Panc1 (cell line): ENCODE data around the gene SPATA24. TPM values are rescaled to one million over a fixed set of nuclear protein-coding genes. Genes with fewer than 3 reads are reported as not detected.

Experiments used
- ATAC-seq: fragments of 200-7000 bp; cut with Tn5 transposase; 2 replicates; pipeline ENCODE4 v1.9.1; 2020; ENCODE audit warnings: mild to moderate bottlenecking, moderate library complexity
- Bru-seq: library from RNA; stranded (reverse); fragments of 400-500 nt; gene quantifications from one replicate; lab custom pipeline; 2021; lab: Mats Ljungman, UMichigan
- BruChase-seq, 2 experiments: library from RNA; stranded (reverse); fragments of 400-500 nt; gene quantifications; one replicate each; lab custom pipeline; 2021; lab: Mats Ljungman, UMichigan
- BruUV-seq: library from RNA; stranded (reverse); fragments of 400-500 nt; replicated peaks from 2 replicates; lab custom pipeline; 2021; lab: Mats Ljungman, UMichigan
- CTCF ChIA-PET: fragments of 300-600 bp; sonication (Branson Sonifier 250); formaldehyde crosslinking; loops from one replicate; lab custom pipeline; 2022; ENCODE audit warnings: antibody characterized with exemption; lab: Charles Lee
- POLR2A ChIA-PET: fragments of 300-600 bp; sonication (Branson Sonifier 250); formaldehyde crosslinking; loops from one replicate; lab custom pipeline; 2022; ENCODE audit warnings: antibody characterized with exemption; lab: Charles Lee
- DNase-seq: peaks from one replicate; pipeline ENCODE4 v3.0.0-alpha.2; 2010; ENCODE audit warnings: low read depth, low spot score
- H3K27ac ChIP-seq: 2 replicates; pipeline ENCODE4 v1.5.1; 2011; ENCODE audit warnings: mild to moderate bottlenecking, low read length, inconsistent platforms
- H3K27me3 ChIP-seq: fragments of 200-500 bp; sonication (Bioruptor generic); 2 replicates; pipeline ENCODE4 v1.6.0; 2014; ENCODE audit warnings: low read length, inconsistent platforms; ENCODE audit not compliant: control insufficient read depth, insufficient read depth
- H3K36me3 ChIP-seq: fragments of 200-500 bp; sonication (Bioruptor generic); 2 replicates; pipeline ENCODE4 v1.5.1; 2014; ENCODE audit warnings: inconsistent platforms, mild to moderate bottlenecking, low read length, moderate library complexity; ENCODE audit not compliant: control insufficient read depth, insufficient read depth
- H3K4me1 ChIP-seq: 2 replicates; pipeline ENCODE4 v1.5.1; 2011; ENCODE audit warnings: inconsistent platforms, mild to moderate bottlenecking, low read length, moderate library complexity; ENCODE audit not compliant: control insufficient read depth, insufficient read depth
- H3K4me3 ChIP-seq, 2 experiments: 2 replicates each; pipeline ENCODE4 v1.5.1; 2011 to 2012; ENCODE audit warnings: low read depth in 2 of 2, low read length in 2 of 2, mild to moderate bottlenecking in 2 of 2, inconsistent platforms in 1 of 2, moderate library complexity in 1 of 2
- H3K9me3 ChIP-seq: fragments of 200-500 bp; sonication (Bioruptor generic); 2 replicates; pipeline ENCODE4 v1.5.1; 2014; ENCODE audit warnings: low read depth, mild to moderate bottlenecking, inconsistent platforms, low read length, moderate library complexity; ENCODE audit not compliant: control insufficient read depth, insufficient read depth
- CTCF ChIP-seq: fragments of 450-650 bp; IDR thresholded peaks from 2 replicates; pipeline ENCODE4 v1.5.1; 2017; ENCODE audit warnings: mild to moderate bottlenecking
- POLR2AphosphoS5 ChIP-seq: IDR thresholded peaks from 2 replicates; pipeline ENCODE4 v1.6.1; 2012; ENCODE audit warnings: mild to moderate bottlenecking, low read depth, low read length, moderate library complexity
- REST ChIP-seq, 2 experiments: IDR thresholded peaks; 2 replicates each; pipeline ENCODE4 v1.6.1; 2011 to 2012; ENCODE audit warnings: low read depth in 2 of 2, control low read depth in 1 of 2, low read length in 1 of 2, mild to moderate bottlenecking in 1 of 2, moderate library complexity in 1 of 2; ENCODE audit not compliant: insufficient read depth in 1 of 2
- SIN3A ChIP-seq: IDR thresholded peaks from 2 replicates; pipeline ENCODE4 v1.6.1; 2012; ENCODE audit warnings: low read depth, mild to moderate bottlenecking, low read length, moderate library complexity, borderline replicate concordance; ENCODE audit not compliant: insufficient read depth
- TCF7L2 ChIP-seq: IDR thresholded peaks from 2 replicates; pipeline ENCODE4 v1.6.1; 2011; ENCODE audit warnings: mild to moderate bottlenecking, low read depth, low read length, inconsistent platforms
- in situ Hi-C: cut with HindIII; loops from 2 replicates; pipeline ENCODE4 v1.10.0; 2016; ENCODE audit warnings: low sequenced_read_pairs, low pct_unique_long_range_greater_than_20kb
- intact Hi-C: fragments of 100-400 bp; cut with micrococcal nuclease; formaldehyde crosslinking; loops from one replicate; pipeline ENCODE4 v1.10.0; 2022; ENCODE audit not compliant: unreplicated experiment
- long read RNA-seq: library from polyadenylated mRNA; unstranded; transcript quantifications from one replicate; pipeline ENCODE4 v2.0.0, GENCODE V29; 2021; ENCODE audit not compliant: unreplicated experiment
- polyA plus RNA-seq: library from polyadenylated mRNA; unstranded; fragments of >200 nt; gene quantifications from one replicate; pipeline ENCODE4 v1.2.1, GENCODE V29; 2012; ENCODE audit warnings: missing spikeins; ENCODE audit not compliant: insufficient read length
- total RNA-seq: library from RNA; stranded (reverse); gene quantifications from one replicate; pipeline ENCODE4 v1.2.1, GENCODE V29; 2021; ENCODE audit not compliant: unreplicated experiment

Gene SPATA24
- total RNA-seq (5.5 TPM), Bru-seq, nascent RNA (percentile 58 among the genes with signal in this experiment), BruChase-seq, experiment 1, labeled RNA remaining after a 2-hour chase (percentile 57 among the genes with signal in this experiment), BruChase-seq, experiment 2, labeled RNA remaining after a 6-hour chase (percentile 60 among the genes with signal in this experiment)
- polyA plus RNA-seq = 4.0 TPM
- long read RNA-seq, partial matches to known transcripts = 0 of 2 reads
- long read RNA-seq, other reads (novel, unspliced or antisense) = 0 of 2 reads

- TF ChIP-seq CTCF = no peak
- TF ChIP-seq TCF7L2 = no peak
- TF ChIP-seq POLR2AphosphoS5 = peak; percentile 47; the same call in 1 of the 2 replicates
- TF ChIP-seq SIN3A = peak; percentile 63; the same call in 1 of the 2 replicates
- 0 out of 4 replicates have a peak, but pooled peaks of 1 of the 2 experiments have one; percentile 16 for TF ChIP-seq REST (IDR thresholded peaks at IDR 0.05; ENCODE audit: insufficient read depth in 1 of 2, low read depth in 2 of 2, low read length in 1 of 2)
- DNase-seq = peak; percentile 83
- BruUV-seq = no TSS peak
- intact Hi-C loops = no loop called here
- in situ Hi-C loops = loop anchor here (25.0 kb wide), 1 partner anchor 108 kb away; no protein-coding TSS in a partner anchor
- Histone ChIP-seq H3K4me1 (peaks cover 14% of the 10 kb centered on the region), H3K4me3 (peak within 1 kb of the TSS; percentile 53 to 71), H3K9me3 (no peaks in the 10 kb centered on the region), H3K27ac (peak within 1 kb of the TSS; percentile 91), H3K36me3 (no peaks in the 10 kb centered on the region), H3K27me3 (no peaks in the 10 kb centered on the region)
- POLR2A ChIA-PET = interaction anchor here (0.6 to 0.7 kb wide), 3 partner anchors 8 to 444 kb away, joined by 4 to 5 read pairs (median 5); no protein-coding TSS in a partner anchor
- ATAC-seq = peak; percentile 97
- CTCF ChIA-PET = no interaction called here
Observed at GRCh38 chr5:139403787-139404483, at the start of gene SPATA24. TSS of gene SPATA24 (minus strand) at chr5:139404089. CDS start at chr5:139404060, 29 bp downstream.

GRCh38 chr5:139451878-139452660 is 48.2 kb upstream of the SPATA24 start:
- H3K4me1 ChIP-seq = no peaks in the 10 kb centered on the region
- no peak overlapping the region for H3K27ac ChIP-seq
- ATAC-seq (no peak), DNase-seq (no peak)
- no peak for TF ChIP-seq TCF7L2
- no peak for TF ChIP-seq POLR2AphosphoS5
- TF ChIP-seq CTCF = no peak
- no peak for TF ChIP-seq SIN3A
- no peak for TF ChIP-seq REST (IDR thresholded peaks at IDR 0.05; ENCODE audit: insufficient read depth in 1 of 2, low read depth in 2 of 2, low read length in 1 of 2)
- H3K27me3 ChIP-seq = no peaks in the 10 kb centered on the region
- BruUV-seq = no TSS peak
- no peak overlapping the region for H3K4me3 ChIP-seq
- H3K9me3 ChIP-seq = no peaks in the 10 kb centered on the region
- H3K36me3 ChIP-seq = no peaks in the 10 kb centered on the region
- in situ Hi-C loops = no loop called here
- CTCF ChIA-PET = no interaction called here
- intact Hi-C loops = no loop called here
- POLR2A ChIA-PET = no interaction called here
